DND-41 (cell line): ENCODE results near the gene TMEM169.

Source experiments
- CTCF ChIP-seq: IDR thresholded peaks from 2 replicates; pipeline ENCODE4 v1.5.1; 2012; ENCODE audit warnings: borderline replicate concordance, low read length, moderate library complexity, mild to moderate bottlenecking; ENCODE audit not compliant: poor library complexity, severe bottlenecking; ENCODE audit errors: extremely low read depth
- EZH2 ChIP-seq: IDR thresholded peaks from 3 replicates; pipeline ENCODE4 v1.6.1; 2012; ENCODE audit warnings: borderline replicate concordance, low read depth, mild to moderate bottlenecking, moderate library complexity, low read length, inconsistent platforms; ENCODE audit not compliant: severe bottlenecking

GRCh38 chr2:216069028-216069427 is 12.7 kb upstream of the TMEM169 start:
- TF ChIP-seq CTCF, result no peak
- TF ChIP-seq EZH2, result no peak
